Osteocyte (in vitro differentiated cells): ENCODE measurements around the gene PRTFDC1. TPM values are rescaled to one million over a fixed set of nuclear protein-coding genes. Genes with fewer than 3 reads are reported as not detected.

Source experiments
- DNase-seq: peaks from one replicate; pipeline ENCODE4 v3.0.0; 2021; ENCODE audit warnings: mixed read lengths; ENCODE audit not compliant: unreplicated experiment; ENCODE audit errors: extremely low spot score
- H3K27ac Mint-ChIP-seq: one replicate; pipeline ENCODE4 v1.8.0; 2021; ENCODE audit warnings: mild to moderate bottlenecking, mixed read lengths; ENCODE audit not compliant: unreplicated experiment
- H3K27me3 Mint-ChIP-seq: one replicate; pipeline ENCODE4 v1.8.0; 2021; ENCODE audit warnings: mixed read lengths; ENCODE audit not compliant: unreplicated experiment
- H3K36me3 Mint-ChIP-seq: one replicate; pipeline ENCODE4 v1.8.0; 2021; ENCODE audit warnings: mixed read lengths; ENCODE audit not compliant: unreplicated experiment
- H3K4me1 Mint-ChIP-seq: one replicate; pipeline ENCODE4 v1.8.0; 2021; ENCODE audit warnings: mixed read lengths; ENCODE audit not compliant: unreplicated experiment
- H3K4me3 Mint-ChIP-seq: one replicate; pipeline ENCODE4 v1.8.0; 2021; ENCODE audit warnings: mild to moderate bottlenecking, moderate library complexity, mixed read lengths; ENCODE audit not compliant: unreplicated experiment
- H3K9me3 Mint-ChIP-seq: one replicate; pipeline ENCODE4 v1.8.0; 2021; ENCODE audit warnings: mixed read lengths; ENCODE audit not compliant: unreplicated experiment
- long read RNA-seq: library from polyadenylated mRNA; unstranded; transcript quantifications from one replicate; pipeline ENCODE4 v2.0.0, GENCODE V29; 2021
- total RNA-seq: library from RNA; stranded (reverse); gene quantifications from 2 replicates; pipeline ENCODE4 v1.2.1, GENCODE V29; 2021
- TF ChIP-seq, protein P1 (sequence below): fragments of 200-600 bp; sonication (generic); IDR thresholded peaks from 2 replicates; pipeline ENCODE4 v1.5.0; 2021; ENCODE audit warnings: antibody characterized with exemption, mild to moderate bottlenecking, moderate library complexity

The PRTFDC1 gene, protein sequence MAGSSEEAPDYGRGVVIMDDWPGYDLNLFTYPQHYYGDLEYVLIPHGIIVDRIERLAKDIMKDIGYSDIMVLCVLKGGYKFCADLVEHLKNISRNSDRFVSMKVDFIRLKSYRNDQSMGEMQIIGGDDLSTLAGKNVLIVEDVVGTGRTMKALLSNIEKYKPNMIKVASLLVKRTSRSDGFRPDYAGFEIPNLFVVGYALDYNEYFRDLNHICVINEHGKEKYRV
- 2.7 and 4.4 TPM in 2 replicates for total RNA-seq
- long read RNA-seq, partial matches to known transcripts: 1 of 3 reads
- long read RNA-seq, other reads (novel, unspliced or antisense): 2 of 3 reads

DNA sequence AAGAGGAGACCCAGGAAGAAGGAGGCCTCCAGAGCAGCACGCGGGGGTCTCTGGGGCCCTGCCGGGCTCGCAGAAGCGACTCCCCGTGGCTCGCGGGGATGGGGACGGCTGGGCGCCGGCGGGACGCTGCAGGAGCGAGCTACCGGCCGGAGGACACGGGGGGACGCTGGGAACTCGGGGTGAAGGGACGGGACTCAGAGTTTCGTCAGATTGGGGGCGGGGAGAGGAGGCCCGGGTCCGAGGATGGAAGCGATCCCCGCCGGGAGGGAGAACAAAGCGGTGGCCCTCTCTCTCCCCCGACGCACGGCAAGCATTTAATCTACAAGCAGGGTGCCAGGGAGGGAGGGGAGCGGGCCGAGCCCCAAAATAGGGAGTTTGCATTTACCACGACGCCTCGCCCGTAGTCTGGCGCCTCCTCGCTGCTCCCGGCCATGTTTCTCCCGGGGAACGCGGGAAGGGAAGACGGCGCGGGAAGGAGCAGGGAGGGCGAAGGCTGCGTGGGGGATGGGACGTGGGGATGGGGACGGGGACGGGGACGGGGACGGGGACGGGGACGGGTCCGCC is at the start of gene PRTFDC1:
Gene PRTFDC1 (minus strand): TSS at position 464 of the 564 bp plus-strand sequence. CDS start 31 bp downstream, at position 433.
- Mint-ChIP-seq H3K27me3 (no peaks in the 10 kb centered on the region), H3K36me3 (no peaks in the 10 kb centered on the region), H3K4me3 (peak within 1 kb of the TSS; percentile 71), H3K9me3 (no peaks in the 10 kb centered on the region), H3K4me1 (peaks cover 32% of the 10 kb centered on the region), H3K27ac (peak within 1 kb of the TSS; percentile 77)
- TF ChIP-seq, protein P1, sequence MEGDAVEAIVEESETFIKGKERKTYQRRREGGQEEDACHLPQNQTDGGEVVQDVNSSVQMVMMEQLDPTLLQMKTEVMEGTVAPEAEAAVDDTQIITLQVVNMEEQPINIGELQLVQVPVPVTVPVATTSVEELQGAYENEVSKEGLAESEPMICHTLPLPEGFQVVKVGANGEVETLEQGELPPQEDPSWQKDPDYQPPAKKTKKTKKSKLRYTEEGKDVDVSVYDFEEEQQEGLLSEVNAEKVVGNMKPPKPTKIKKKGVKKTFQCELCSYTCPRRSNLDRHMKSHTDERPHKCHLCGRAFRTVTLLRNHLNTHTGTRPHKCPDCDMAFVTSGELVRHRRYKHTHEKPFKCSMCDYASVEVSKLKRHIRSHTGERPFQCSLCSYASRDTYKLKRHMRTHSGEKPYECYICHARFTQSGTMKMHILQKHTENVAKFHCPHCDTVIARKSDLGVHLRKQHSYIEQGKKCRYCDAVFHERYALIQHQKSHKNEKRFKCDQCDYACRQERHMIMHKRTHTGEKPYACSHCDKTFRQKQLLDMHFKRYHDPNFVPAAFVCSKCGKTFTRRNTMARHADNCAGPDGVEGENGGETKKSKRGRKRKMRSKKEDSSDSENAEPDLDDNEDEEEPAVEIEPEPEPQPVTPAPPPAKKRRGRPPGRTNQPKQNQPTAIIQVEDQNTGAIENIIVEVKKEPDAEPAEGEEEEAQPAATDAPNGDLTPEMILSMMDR: no peak
- DNase-seq: no peak

DNA sequence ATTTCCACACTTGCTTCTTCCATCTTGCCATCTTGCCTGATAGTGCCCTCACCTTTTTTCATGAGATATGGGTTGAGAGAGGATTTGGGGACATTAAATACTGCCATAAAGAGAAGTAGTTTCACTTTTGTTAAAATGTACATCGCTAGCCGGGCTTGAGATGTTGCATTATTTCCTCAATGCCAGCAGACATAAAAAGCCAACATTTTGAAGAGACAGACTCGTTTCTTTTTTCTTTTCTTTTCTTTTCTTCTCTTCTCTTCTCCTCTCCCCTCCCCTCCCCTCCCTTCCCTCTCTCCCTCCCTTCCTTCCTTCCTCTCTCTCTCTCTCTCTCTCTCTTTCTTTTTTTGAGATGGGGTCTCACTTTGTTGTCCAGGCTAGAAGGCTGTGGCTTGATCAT is 45.6 kb upstream of the PRTFDC1 start:
- Mint-ChIP-seq H3K36me3 (peaks cover 19% of the 10 kb centered on the region), H3K4me1 (no peaks in the 10 kb centered on the region), H3K27me3 (peaks cover 28% of the 10 kb centered on the region), H3K9me3 (peaks cover 27% of the 10 kb centered on the region), H3K27ac (no peak overlapping the region), H3K4me3 (no peak overlapping the region)
- TF ChIP-seq, protein P1: no peak
- no peak for DNase-seq

DNA sequence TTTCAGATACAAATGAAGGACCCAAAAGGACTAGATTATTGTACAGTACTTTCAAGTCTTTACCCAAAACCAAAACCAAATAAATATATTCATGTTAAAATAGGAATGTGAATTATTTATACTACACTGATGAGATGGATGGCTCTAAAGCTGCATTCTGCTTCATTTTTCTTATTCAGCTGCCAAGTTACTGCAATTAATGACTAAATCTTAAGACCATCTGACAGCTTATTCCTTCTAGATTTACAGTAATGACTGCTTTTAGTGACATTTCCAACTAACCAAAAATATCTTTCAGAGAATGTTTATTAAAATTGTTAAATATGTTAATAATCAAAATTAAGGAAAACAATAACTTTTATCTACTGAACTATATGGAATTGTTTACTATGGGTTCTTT is 42.7 kb upstream of the PRTFDC1 start:
- TF ChIP-seq, protein P1: no peak
- H3K9me3 Mint-ChIP-seq: peaks cover 5% of the 10 kb centered on the region
- DNase-seq: no peak
- peaks cover 3% of the 10 kb centered on the region for H3K36me3 Mint-ChIP-seq
- H3K4me3 Mint-ChIP-seq: no peak overlapping the region
- no peak overlapping the region for H3K27ac Mint-ChIP-seq
- peaks cover 4% of the 10 kb centered on the region for H3K4me1 Mint-ChIP-seq
- peaks cover 7% of the 10 kb centered on the region for H3K27me3 Mint-ChIP-seq

DNA sequence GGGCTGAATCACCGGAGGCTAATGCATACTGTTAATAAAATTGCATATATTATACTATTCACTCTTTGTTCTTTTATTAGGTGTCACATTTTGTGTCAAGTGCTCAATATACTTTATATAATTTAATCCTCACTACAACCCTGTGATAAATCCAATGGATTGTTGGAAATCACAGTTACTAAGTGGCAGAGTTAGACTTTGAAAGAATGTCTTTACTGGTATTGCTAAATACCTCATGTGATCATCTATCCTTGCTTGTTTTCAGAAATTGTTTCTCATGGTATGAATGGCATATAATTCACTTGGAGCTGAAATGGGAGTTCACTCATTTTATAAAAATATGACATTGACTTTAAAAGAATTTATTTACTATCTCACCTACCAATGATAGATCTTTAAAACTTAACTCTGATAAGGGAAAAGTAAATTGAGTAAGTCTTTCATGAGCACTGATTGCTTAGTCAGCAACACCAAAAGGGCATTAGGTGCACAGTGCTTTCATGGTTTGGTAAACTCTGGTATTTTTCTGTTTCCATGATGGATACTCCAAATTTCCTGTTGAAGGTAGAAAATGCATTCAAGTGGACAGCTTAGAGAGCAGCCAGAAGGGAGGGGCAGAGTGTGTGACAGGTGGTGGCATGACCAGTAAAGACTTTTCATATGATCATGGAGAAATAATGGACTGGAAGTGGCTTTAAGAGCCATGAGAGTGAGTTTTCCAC is 41.0 kb upstream of the PRTFDC1 start:
- H3K4me3 Mint-ChIP-seq: no peak overlapping the region
- peaks cover 4% of the 10 kb centered on the region for H3K4me1 Mint-ChIP-seq
- no peak overlapping the region for H3K27ac Mint-ChIP-seq
- no peak for DNase-seq
- H3K9me3 Mint-ChIP-seq: no peaks in the 10 kb centered on the region
- peaks cover 2% of the 10 kb centered on the region for H3K27me3 Mint-ChIP-seq
- no peaks in the 10 kb centered on the region for H3K36me3 Mint-ChIP-seq
- TF ChIP-seq, protein P1: no peak
